Tibial nerve (tissue), 4 donors: ENCODE results near the gene PARD3B. TPM values are rescaled to one million over a fixed set of nuclear protein-coding genes. Genes with fewer than 3 reads are reported as not detected.

Experiments used
- DNase-seq, 2 donors: peaks; one replicate each; pipeline ENCODE4 v3.0.0-alpha.2; 2019; ENCODE audit warnings: low spot score in 2 of 2
- H3K27ac ChIP-seq, 4 donors: fragments of 200-600 bp; sonication (generic) in 3 of 4; one replicate each; pipeline ENCODE4 v1.5.1; 2017 to 2019; ENCODE audit warnings: mild to moderate bottlenecking in 1 of 4
- H3K27me3 ChIP-seq, 2 donors: fragments of 200-600 bp; sonication (generic) in 1 of 2; one replicate each; pipeline versions ENCODE4 v1.5.1 to v1.6.0; 2017 to 2019
- H3K36me3 ChIP-seq, 3 donors: fragments of 200-600 bp; sonication (generic); one replicate each; pipeline ENCODE4 v1.5.1; 2018 to 2019
- H3K4me1 ChIP-seq, 4 donors: fragments of 200-600 bp; sonication (generic) in 3 of 4; one replicate each; pipeline ENCODE4 v1.5.1; 2017 to 2019
- H3K4me3 ChIP-seq, 4 donors: fragments of 200-600 bp; sonication (generic) in 3 of 4; one replicate each; pipeline ENCODE4 v1.5.1; 2017 to 2019; ENCODE audit warnings: mild to moderate bottlenecking in 1 of 4, moderate library complexity in 1 of 4
- H3K9me3 ChIP-seq, 4 donors: fragments of 200-600 bp; sonication (generic) in 3 of 4; one replicate each; pipeline ENCODE4 v1.5.1; 2017 to 2019
- CTCF ChIP-seq, 5 experiments: fragments of 200-600 bp in 3 of 5; fragments of 450-650 bp in 2 of 5; sonication (generic) in 3 of 5; IDR thresholded peaks; one replicate each; pipeline ENCODE4 v1.5.1; 2016 to 2019; ENCODE audit warnings: antibody characterized with exemption in 5 of 5, mild to moderate bottlenecking in 3 of 5, moderate library complexity in 2 of 5
- EP300 ChIP-seq, 2 donors: sonication (generic); formaldehyde crosslinking; IDR thresholded peaks; one replicate each; pipeline ENCODE4 v1.6.1; 2017; ENCODE audit warnings: antibody characterized with exemption in 2 of 2, mild to moderate bottlenecking in 1 of 2
- POLR2A ChIP-seq, 2 donors: fragments of 450-650 bp; IDR thresholded peaks; one replicate each; pipeline ENCODE4 v1.6.1; 2017; ENCODE audit warnings: antibody characterized with exemption in 2 of 2, mild to moderate bottlenecking in 2 of 2, moderate library complexity in 2 of 2
- WGBS, 2 donors: methylation state at CpG; one replicate each; pipeline ENCODE4 v1.1.5; 2018; 5-methylcytosine and 5-hydroxymethylcytosine counted together
- total RNA-seq, 4 donors: library from RNA; depleted of rRNA; stranded (reverse); fragments of >200 nt; gene quantifications; one replicate each; pipeline ENCODE4 v1.1.0, GENCODE V29; 2016

The PARD3B gene
- total RNA-seq, 4 donors from 2014 or later, result 47.4 to 101 (median 64.8) TPM

DNA sequence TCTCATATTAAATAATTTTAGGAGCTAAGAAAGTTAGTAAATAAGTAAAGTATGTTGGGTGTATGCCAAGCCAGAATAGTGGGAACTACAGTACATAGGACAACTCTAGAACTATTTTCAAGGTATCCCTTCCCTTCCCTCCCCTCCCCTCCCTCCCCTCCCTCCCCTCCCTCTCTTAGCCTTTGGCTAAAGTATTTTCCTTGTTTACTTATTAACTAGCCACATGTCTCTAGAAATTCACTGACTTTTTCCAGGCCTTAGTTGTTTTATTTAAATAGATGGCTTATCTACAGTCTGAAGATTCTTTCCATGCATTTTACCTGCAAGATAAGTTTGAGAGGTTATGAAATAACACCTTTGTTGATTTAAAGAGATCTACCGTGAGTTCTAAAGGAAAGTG lies 402.1 kb downstream of the PARD3B start:
- Histone ChIP-seq H3K27ac (no peak overlapping the region), H3K27me3 (no peaks in the 10 kb centered on the region), H3K9me3 (peaks cover 0 to 14% (median 0%) of the 10 kb centered on the region in 4 donors), H3K4me3 (no peak overlapping the region), H3K36me3 (no peaks in the 10 kb centered on the region), H3K4me1 (peaks cover 0 to 10% (median 0%) of the 10 kb centered on the region in 4 donors)
- WGBS, 2 donors, result 41 to 47% methylated on average over 1 of the region's 1 CpG
- TF ChIP-seq EP300 (IDR thresholded peaks at IDR 0.05) (no peak), POLR2A (IDR thresholded peaks at IDR 0.05) (no peak), CTCF (IDR thresholded peaks at IDR 0.05) (no peak)
- DNase-seq, result no peak

DNA sequence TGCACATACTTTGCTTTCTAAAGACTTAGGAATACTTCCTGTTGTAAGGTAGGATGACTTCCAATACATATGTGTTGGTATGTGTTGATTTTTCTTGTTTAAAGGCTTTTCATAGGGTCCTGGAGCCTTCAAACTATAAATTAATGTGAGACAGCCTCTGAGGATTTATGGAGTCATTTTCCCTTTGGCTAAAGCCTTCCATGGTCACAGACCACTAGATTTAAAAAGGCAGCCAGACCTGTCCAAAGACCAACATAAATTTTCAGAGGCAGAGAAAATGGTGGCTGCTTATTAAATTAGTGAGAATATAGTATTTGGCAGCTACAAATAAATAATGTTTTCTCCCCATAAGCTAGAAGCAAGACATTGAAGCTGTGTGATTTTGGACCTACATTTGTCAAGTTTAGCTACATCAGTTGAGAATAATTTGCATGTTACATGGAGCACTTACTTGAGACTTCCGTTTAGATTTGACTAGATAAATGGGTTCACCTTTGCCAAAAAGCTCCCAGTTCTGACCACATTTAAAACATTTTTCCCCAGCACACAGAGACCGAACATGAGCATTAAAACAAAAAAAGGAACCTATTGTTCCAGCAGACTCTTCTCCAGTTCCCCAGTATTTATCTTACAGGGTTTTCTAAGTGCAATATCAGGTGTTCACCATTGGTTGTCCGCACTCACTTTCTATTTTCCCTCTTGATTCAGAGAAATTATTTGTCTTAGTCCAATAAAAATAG lies 402.9 kb downstream of the PARD3B start:
- Histone ChIP-seq H3K36me3 (no peaks in the 10 kb centered on the region), H3K27ac (no peak overlapping the region), H3K27me3 (no peaks in the 10 kb centered on the region), H3K9me3 (peaks cover 0 to 14% (median 0%) of the 10 kb centered on the region in 4 donors), H3K4me1 (peaks cover 0 to 10% (median 0%) of the 10 kb centered on the region in 4 donors), H3K4me3 (no peak overlapping the region)
- 69% methylated on average over 3 of the region's 3 CpGs for WGBS, 2 donors
- DNase-seq, result no peak
- TF ChIP-seq EP300 (IDR thresholded peaks at IDR 0.05) (no peak), POLR2A (IDR thresholded peaks at IDR 0.05) (no peak)

GRCh38 chr2:204948822-204949221 lies 403.5 kb downstream of the PARD3B start:
- peaks cover 0 to 14% (median 0%) of the 10 kb centered on the region in 4 donors for H3K9me3 ChIP-seq
- H3K27me3 ChIP-seq, result no peaks in the 10 kb centered on the region
- no peak overlapping the region for H3K27ac ChIP-seq
- TF ChIP-seq CTCF (IDR thresholded peaks at IDR 0.05) (no peak), EP300 (IDR thresholded peaks at IDR 0.05) (no peak), POLR2A (IDR thresholded peaks at IDR 0.05) (no peak)
- no peak for DNase-seq
- H3K4me3 ChIP-seq, result no peak overlapping the region
- peaks cover 0 to 10% (median 0%) of the 10 kb centered on the region in 4 donors for H3K4me1 ChIP-seq
- H3K36me3 ChIP-seq, result no peaks in the 10 kb centered on the region
- WGBS, 2 donors, result 91 to 100% methylated on average over 1 of the region's 1 CpG

DNA sequence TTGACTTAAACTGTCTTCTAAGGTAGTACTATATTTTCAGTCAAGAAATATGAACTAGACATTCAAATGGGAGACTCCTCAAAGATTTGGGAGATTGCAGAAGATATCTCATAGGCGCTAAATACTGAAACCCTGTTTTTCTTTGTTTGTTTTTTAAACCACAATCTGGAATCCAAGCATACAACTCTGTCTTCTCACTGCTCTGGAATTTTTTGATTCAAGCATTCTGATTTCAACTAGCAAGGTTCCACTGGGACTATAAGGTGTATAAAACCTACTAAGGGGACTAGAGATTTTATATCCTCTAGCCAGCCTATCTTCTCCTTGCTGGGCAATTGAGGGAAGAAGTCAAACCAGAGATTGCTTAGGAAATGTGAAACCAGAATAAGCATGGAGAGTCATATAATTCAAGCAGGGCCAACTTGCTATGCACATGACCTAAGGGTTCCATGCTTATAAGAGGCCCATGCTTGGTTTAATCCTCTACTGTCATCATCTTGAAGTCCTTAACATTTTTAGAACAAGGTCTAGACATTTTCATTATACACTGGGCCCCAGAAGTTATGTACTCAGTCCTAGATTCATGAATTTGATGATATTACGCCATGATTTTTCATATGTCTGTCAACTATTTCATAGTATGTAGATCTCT lies 405.5 kb downstream of the PARD3B start:
- no peak overlapping the region for H3K27ac ChIP-seq
- WGBS, 2 donors, result 86 to 91% methylated on average over 2 of the region's 2 CpGs
- DNase-seq, result no peak

DNA sequence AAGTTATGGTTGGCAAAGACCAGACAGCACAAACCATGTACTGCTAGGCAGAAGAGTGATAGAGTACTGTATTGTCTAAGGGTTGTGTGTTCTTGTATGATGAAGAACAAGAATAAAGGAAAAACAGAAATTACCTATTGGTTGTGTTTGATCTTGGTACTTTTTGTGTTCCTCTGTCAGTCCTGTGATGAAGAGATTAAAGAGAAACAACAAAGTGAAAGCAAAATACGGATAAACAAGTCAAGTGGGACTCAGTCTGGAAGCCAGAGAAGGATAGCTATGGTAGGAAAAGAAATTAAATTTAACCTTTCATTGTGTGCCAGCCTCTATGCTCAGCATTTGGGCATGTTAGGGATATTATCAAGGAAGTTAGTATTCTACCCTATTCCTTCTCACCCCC lies 413.1 kb downstream of the PARD3B start:
- Histone ChIP-seq H3K36me3 (no peaks in the 10 kb centered on the region), H3K27ac (no peak overlapping the region), H3K27me3 (no peaks in the 10 kb centered on the region), H3K9me3 (no peaks in the 10 kb centered on the region), H3K4me1 (peaks cover 0 to 18% (median 0%) of the 10 kb centered on the region in 4 donors), H3K4me3 (no peak overlapping the region)
- TF ChIP-seq CTCF (IDR thresholded peaks at IDR 0.05), result no peak
- TF ChIP-seq POLR2A (IDR thresholded peaks at IDR 0.05), result no peak
- no peak for TF ChIP-seq EP300 (IDR thresholded peaks at IDR 0.05)
- no peak for DNase-seq
- WGBS, 2 donors, result 42 to 51% methylated on average over 1 of the region's 1 CpG

More for the DNA sequence above, 405.5 kb downstream of the PARD3B start:
- Histone ChIP-seq H3K27me3 (no peaks in the 10 kb centered on the region), H3K36me3 (no peaks in the 10 kb centered on the region), H3K9me3 (no peaks in the 10 kb centered on the region), H3K4me1 (peaks cover 0 to 12% (median 0%) of the 10 kb centered on the region in 4 donors), H3K4me3 (no peak overlapping the region)
- TF ChIP-seq CTCF (IDR thresholded peaks at IDR 0.05) (no peak), POLR2A (IDR thresholded peaks at IDR 0.05) (no peak)
